Purkinje cell (primary cell): ENCODE measurements around the gene SHISAL1. TPM values are rescaled to one million over a fixed set of nuclear protein-coding genes. Genes with fewer than 3 reads are reported as not detected.

ENCODE experiments used
- polyA plus RNA-seq: library from polyadenylated mRNA; unstranded; fragments of >200 nt; fragmentation: Nextera tagmentation; gene quantifications from 2 replicates; pipeline ENCODE4 v1.2.1, GENCODE V29; 2014

SHISAL1 gene
- 0.07 and 2.0 TPM in 2 replicates for polyA plus RNA-seq

DNA sequence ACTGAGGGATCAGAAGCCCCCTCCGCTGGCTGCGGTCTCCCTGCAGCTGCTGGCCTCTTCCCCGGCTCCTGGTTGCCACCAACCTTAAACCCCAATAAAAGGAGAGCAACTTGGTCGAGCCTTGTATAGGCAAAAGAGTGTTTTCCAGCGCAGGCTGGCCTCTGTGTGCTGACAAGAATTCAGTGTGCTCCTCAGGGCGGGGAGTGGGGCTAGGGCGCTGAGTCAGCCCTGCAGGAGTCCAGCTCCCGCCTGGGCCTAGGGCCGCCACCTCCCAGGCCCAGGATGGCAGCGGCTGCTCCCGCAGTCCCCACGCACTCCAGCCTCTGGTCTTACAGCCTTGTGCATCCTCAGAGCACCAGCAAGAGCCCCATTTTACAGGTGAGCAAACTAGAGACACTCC lies at the start of gene SHISAL1:
Gene SHISAL1 (minus strand): TSS at position 186 of the 400 bp plus-strand sequence. CDS start 12,006 bp downstream, outside the sequence.

Other genes starting within 250 kb of the SHISAL1 start
- gene PARVG, start 132.0 kb downstream of the SHISAL1 start, polyA plus RNA-seq, result 37.6 and 39.1 TPM in 2 replicates
- gene RTL6, start 185.3 kb upstream of the SHISAL1 start, polyA plus RNA-seq, result 5.0 and 5.8 TPM in 2 replicates